Cortex of kidney (tissue), 1 donor: ENCODE results near the gene SANBR.

ENCODE experiments used
- DNase-seq: peaks from one replicate; lab custom pipeline; 2025; lab: John Stamatoyannopoulos, UW

The SANBR gene

GRCh38 chr2:61090386-61090921 lies 24.8 kb downstream of the SANBR start:
- DNase-seq, result no peak

- DNase-seq, result no peak
Observed at GRCh38 chr2:61091485-61091884, 25.8 kb downstream of the SANBR start.

- no peak for DNase-seq
Observed at GRCh38 chr2:61096438-61096837, 30.8 kb downstream of the SANBR start.

GRCh38 chr2:61100801-61101200 lies 35.1 kb downstream of the SANBR start:
- no peak for DNase-seq

GRCh38 chr2:61109291-61109690 lies 43.6 kb downstream of the SANBR start:
- no peak for DNase-seq

- DNase-seq, result no peak
Observed at GRCh38 chr2:61111708-61112107, 46.0 kb downstream of the SANBR start.

GRCh38 chr2:61114147-61114546 lies 48.5 kb downstream of the SANBR start:
- DNase-seq, result no peak
